ENCODE results near the gene KCNIP1.

The KCNIP1 gene

GRCh38 chr5:170719551-170719950, 215.7 kb downstream of the KCNIP1 start:
- 89 to 100% methylated on average over 3 of the region's 3 CpGs for WGBS, 2 experiments
- no peaks in the 10 kb centered on the region for H3K27me3 ChIP-seq (ENCODE audit: control insufficient read depth, insufficient read depth, low read length, poor library complexity, severe bottlenecking)

GRCh38 chr5:170720179-170720578, 216.4 kb downstream of the KCNIP1 start:
- 94 to 98% methylated on average over 4 of the region's 4 CpGs for WGBS, 2 experiments
- H3K4me1 ChIP-seq (ENCODE audit: control insufficient read depth, insufficient read depth, low read length), result no peaks in the 10 kb centered on the region
- H3K9me3 ChIP-seq (ENCODE audit: control insufficient read depth, low read length), result no peaks in the 10 kb centered on the region
- H3K27me3 ChIP-seq (ENCODE audit: control insufficient read depth, insufficient read depth, low read length, poor library complexity, severe bottlenecking), result no peaks in the 10 kb centered on the region
- no peaks in the 10 kb centered on the region for H3K36me3 ChIP-seq (ENCODE audit: control insufficient read depth, insufficient read depth, low read length)
- no peak overlapping the region for H3K27ac ChIP-seq (ENCODE audit: insufficient read depth, low read depth, low read length, poor library complexity, severe bottlenecking)
- no peak overlapping the region for H3K4me3 ChIP-seq (ENCODE audit: insufficient read depth, low read depth, low read length)

More at GRCh38 chr5:170719551-170719950, 215.7 kb downstream of the KCNIP1 start:
- Histone ChIP-seq H3K9me3 (ENCODE audit: control insufficient read depth, low read length) (no peaks in the 10 kb centered on the region), H3K4me1 (ENCODE audit: control insufficient read depth, insufficient read depth, low read length) (no peaks in the 10 kb centered on the region), H3K27ac (ENCODE audit: insufficient read depth, low read depth, low read length, poor library complexity, severe bottlenecking) (no peak overlapping the region), H3K4me3 (ENCODE audit: insufficient read depth, low read depth, low read length) (no peak overlapping the region), H3K36me3 (ENCODE audit: control insufficient read depth, insufficient read depth, low read length) (no peaks in the 10 kb centered on the region)

GRCh38 chr5:170720984-170721383, 217.2 kb downstream of the KCNIP1 start:
- Histone ChIP-seq H3K4me3 (ENCODE audit: insufficient read depth, low read depth, low read length) (no peak overlapping the region), H3K9me3 (ENCODE audit: control insufficient read depth, low read length) (no peaks in the 10 kb centered on the region), H3K27me3 (ENCODE audit: control insufficient read depth, insufficient read depth, low read length, poor library complexity, severe bottlenecking) (no peaks in the 10 kb centered on the region), H3K27ac (ENCODE audit: insufficient read depth, low read depth, low read length, poor library complexity, severe bottlenecking) (no peak overlapping the region), H3K36me3 (ENCODE audit: control insufficient read depth, insufficient read depth, low read length) (no peaks in the 10 kb centered on the region), H3K4me1 (ENCODE audit: control insufficient read depth, insufficient read depth, low read length) (no peaks in the 10 kb centered on the region)
- 91% methylated on average over 1 of the region's 1 CpG for WGBS, 2 experiments

- H3K4me3 ChIP-seq (ENCODE audit: insufficient read depth, low read depth, low read length), result no peak overlapping the region
- H3K27ac ChIP-seq (ENCODE audit: insufficient read depth, low read depth, low read length, poor library complexity, severe bottlenecking), result no peak overlapping the region
- H3K4me1 ChIP-seq (ENCODE audit: control insufficient read depth, insufficient read depth, low read length), result no peaks in the 10 kb centered on the region
- H3K27me3 ChIP-seq (ENCODE audit: control insufficient read depth, insufficient read depth, low read length, poor library complexity, severe bottlenecking), result no peaks in the 10 kb centered on the region
- no peaks in the 10 kb centered on the region for H3K36me3 ChIP-seq (ENCODE audit: control insufficient read depth, insufficient read depth, low read length)
- WGBS, 2 experiments, result 94 to 95% methylated on average over 6 of the region's 6 CpGs
- H3K9me3 ChIP-seq (ENCODE audit: control insufficient read depth, low read length), result no peaks in the 10 kb centered on the region
Measured at GRCh38 chr5:170721681-170722080, 217.9 kb downstream of the KCNIP1 start.

GRCh38 chr5:170722316-170722715, 218.5 kb downstream of the KCNIP1 start:
- Histone ChIP-seq H3K36me3 (ENCODE audit: control insufficient read depth, insufficient read depth, low read length) (no peaks in the 10 kb centered on the region), H3K4me1 (ENCODE audit: control insufficient read depth, insufficient read depth, low read length) (no peaks in the 10 kb centered on the region), H3K9me3 (ENCODE audit: control insufficient read depth, low read length) (no peaks in the 10 kb centered on the region), H3K4me3 (ENCODE audit: insufficient read depth, low read depth, low read length) (no peak overlapping the region), H3K27ac (ENCODE audit: insufficient read depth, low read depth, low read length, poor library complexity, severe bottlenecking) (no peak overlapping the region), H3K27me3 (ENCODE audit: control insufficient read depth, insufficient read depth, low read length, poor library complexity, severe bottlenecking) (no peaks in the 10 kb centered on the region)
- WGBS, 2 experiments, result 87 to 90% methylated on average over 3 of the region's 3 CpGs

GRCh38 chr5:170731052-170731451, 227.2 kb downstream of the KCNIP1 start:
- H3K36me3 ChIP-seq (ENCODE audit: control insufficient read depth, insufficient read depth, low read length), result no peaks in the 10 kb centered on the region
- no peaks in the 10 kb centered on the region for H3K9me3 ChIP-seq (ENCODE audit: control insufficient read depth, low read length)
- H3K27me3 ChIP-seq (ENCODE audit: control insufficient read depth, insufficient read depth, low read length, poor library complexity, severe bottlenecking), result no peaks in the 10 kb centered on the region
- no peak overlapping the region for H3K4me3 ChIP-seq (ENCODE audit: insufficient read depth, low read depth, low read length)
- H3K4me1 ChIP-seq (ENCODE audit: control insufficient read depth, insufficient read depth, low read length), result no peaks in the 10 kb centered on the region
- H3K27ac ChIP-seq (ENCODE audit: insufficient read depth, low read depth, low read length, poor library complexity, severe bottlenecking), result no peak overlapping the region
- 88 to 100% methylated on average over 1 of the region's 1 CpG for WGBS, 2 experiments

- Histone ChIP-seq H3K4me1 (ENCODE audit: control insufficient read depth, insufficient read depth, low read length) (no peaks in the 10 kb centered on the region), H3K36me3 (ENCODE audit: control insufficient read depth, insufficient read depth, low read length) (no peaks in the 10 kb centered on the region), H3K27me3 (ENCODE audit: control insufficient read depth, insufficient read depth, low read length, poor library complexity, severe bottlenecking) (no peaks in the 10 kb centered on the region), H3K9me3 (ENCODE audit: control insufficient read depth, low read length) (no peaks in the 10 kb centered on the region), H3K4me3 (ENCODE audit: insufficient read depth, low read depth, low read length) (no peak overlapping the region), H3K27ac (ENCODE audit: insufficient read depth, low read depth, low read length, poor library complexity, severe bottlenecking) (no peak overlapping the region)
- 88 to 95% methylated on average over 2 of the region's 2 CpGs for WGBS, 2 experiments
Measured at GRCh38 chr5:170732685-170733084, 228.9 kb downstream of the KCNIP1 start.

GRCh38 chr5:170736966-170737365, 233.1 kb downstream of the KCNIP1 start:
- Histone ChIP-seq H3K27me3 (ENCODE audit: control insufficient read depth, insufficient read depth, low read length, poor library complexity, severe bottlenecking) (no peaks in the 10 kb centered on the region), H3K4me3 (ENCODE audit: insufficient read depth, low read depth, low read length) (no peak overlapping the region), H3K4me1 (ENCODE audit: control insufficient read depth, insufficient read depth, low read length) (no peaks in the 10 kb centered on the region), H3K9me3 (ENCODE audit: control insufficient read depth, low read length) (no peaks in the 10 kb centered on the region), H3K36me3 (ENCODE audit: control insufficient read depth, insufficient read depth, low read length) (no peaks in the 10 kb centered on the region), H3K27ac (ENCODE audit: insufficient read depth, low read depth, low read length, poor library complexity, severe bottlenecking) (no peak overlapping the region)
- WGBS, 2 experiments, result 30 to 42% methylated on average over 3 of the region's 3 CpGs

- WGBS, 2 experiments, result 80 to 100% methylated on average over 1 of the region's 1 CpG
- no peak overlapping the region for H3K27ac ChIP-seq (ENCODE audit: insufficient read depth, low read depth, low read length, poor library complexity, severe bottlenecking)
- H3K36me3 ChIP-seq (ENCODE audit: control insufficient read depth, insufficient read depth, low read length), result no peaks in the 10 kb centered on the region
- no peak overlapping the region for H3K4me3 ChIP-seq (ENCODE audit: insufficient read depth, low read depth, low read length)
- no peaks in the 10 kb centered on the region for H3K27me3 ChIP-seq (ENCODE audit: control insufficient read depth, insufficient read depth, low read length, poor library complexity, severe bottlenecking)
- H3K9me3 ChIP-seq (ENCODE audit: control insufficient read depth, low read length), result no peaks in the 10 kb centered on the region
- H3K4me1 ChIP-seq (ENCODE audit: control insufficient read depth, insufficient read depth, low read length), result no peaks in the 10 kb centered on the region
Measured at GRCh38 chr5:170737591-170737990, 233.8 kb downstream of the KCNIP1 start.

- 55 to 92% methylated on average over 1 to 3 of the region's 3 CpGs for WGBS, 2 experiments
- H3K4me3 ChIP-seq (ENCODE audit: insufficient read depth, low read depth, low read length), result no peak overlapping the region
- H3K27ac ChIP-seq (ENCODE audit: insufficient read depth, low read depth, low read length, poor library complexity, severe bottlenecking), result no peak overlapping the region
- H3K36me3 ChIP-seq (ENCODE audit: control insufficient read depth, insufficient read depth, low read length), result no peaks in the 10 kb centered on the region
- H3K9me3 ChIP-seq (ENCODE audit: control insufficient read depth, low read length), result no peaks in the 10 kb centered on the region
- no peaks in the 10 kb centered on the region for H3K4me1 ChIP-seq (ENCODE audit: control insufficient read depth, insufficient read depth, low read length)
- peaks cover 3% of the 10 kb centered on the region for H3K27me3 ChIP-seq (ENCODE audit: control insufficient read depth, insufficient read depth, low read length, poor library complexity, severe bottlenecking)
Measured at GRCh38 chr5:170738840-170739239, 235.0 kb downstream of the KCNIP1 start.

GRCh38 chr5:170739446-170739845, 235.6 kb downstream of the KCNIP1 start:
- no peak overlapping the region for H3K27ac ChIP-seq (ENCODE audit: insufficient read depth, low read depth, low read length, poor library complexity, severe bottlenecking)
- H3K36me3 ChIP-seq (ENCODE audit: control insufficient read depth, insufficient read depth, low read length), result no peaks in the 10 kb centered on the region
- peaks cover 8% of the 10 kb centered on the region for H3K27me3 ChIP-seq (ENCODE audit: control insufficient read depth, insufficient read depth, low read length, poor library complexity, severe bottlenecking)
- WGBS, 2 experiments, result 95 to 97% methylated on average over 4 of the region's 4 CpGs
- no peak overlapping the region for H3K4me3 ChIP-seq (ENCODE audit: insufficient read depth, low read depth, low read length)
- no peaks in the 10 kb centered on the region for H3K9me3 ChIP-seq (ENCODE audit: control insufficient read depth, low read length)
- H3K4me1 ChIP-seq (ENCODE audit: control insufficient read depth, insufficient read depth, low read length), result no peaks in the 10 kb centered on the region
